ENCODE results near the gene CBLB.
"Not testable (repeated sequence)": the region's sequence is repeated elsewhere in the genome, so short reads cannot be mapped to it uniquely, and the experiment has no call there.

Gene CBLB

DNA sequence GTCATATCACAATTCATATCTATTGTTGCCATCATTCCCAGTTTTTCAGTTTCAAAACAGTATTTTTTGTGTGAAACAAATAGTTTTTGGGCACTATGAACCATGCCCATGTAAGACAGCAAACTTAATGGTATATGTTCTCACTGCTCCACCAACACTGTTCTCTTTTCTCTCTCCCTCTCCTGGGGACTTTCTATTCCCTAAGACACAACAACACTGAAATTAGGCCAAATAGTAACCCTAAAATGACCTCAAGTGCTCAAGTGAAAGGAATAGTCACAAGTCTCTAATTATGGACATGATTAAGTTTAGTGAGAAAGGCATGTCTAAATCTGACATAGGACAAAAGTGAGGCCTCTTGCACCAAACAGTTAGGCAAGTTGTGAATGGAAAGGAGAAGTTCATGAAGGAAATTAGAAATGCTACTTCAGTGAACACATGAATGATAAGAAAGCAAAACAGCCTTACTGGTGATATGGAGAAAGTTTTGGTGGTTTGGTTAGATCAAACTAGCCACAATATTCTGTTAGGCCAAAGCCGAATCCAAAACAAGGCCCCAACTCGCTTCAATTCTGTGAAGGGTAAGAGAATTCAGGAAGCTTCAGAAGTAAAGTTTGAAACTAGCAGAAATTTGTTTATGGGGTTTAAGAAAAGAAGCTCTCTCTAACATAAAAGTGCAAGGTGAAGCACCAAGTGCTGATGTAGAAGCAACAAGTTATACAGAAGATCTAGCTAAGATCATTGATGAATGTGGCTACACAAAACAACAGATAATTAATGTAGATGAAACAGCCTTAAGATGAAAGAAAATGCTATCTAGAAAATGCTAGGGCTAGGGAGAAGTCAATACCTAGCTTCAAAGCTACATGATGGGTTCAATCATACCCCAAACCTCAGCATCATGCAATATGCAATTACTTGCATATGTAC lies 104.2 kb downstream of the CBLB start:
- TF ChIP-seq EZH2phosphoT487 (IDR thresholded peaks at IDR 0.05; ENCODE audit: borderline replicate concordance) = no peak
- TF ChIP-seq, protein P1, sequence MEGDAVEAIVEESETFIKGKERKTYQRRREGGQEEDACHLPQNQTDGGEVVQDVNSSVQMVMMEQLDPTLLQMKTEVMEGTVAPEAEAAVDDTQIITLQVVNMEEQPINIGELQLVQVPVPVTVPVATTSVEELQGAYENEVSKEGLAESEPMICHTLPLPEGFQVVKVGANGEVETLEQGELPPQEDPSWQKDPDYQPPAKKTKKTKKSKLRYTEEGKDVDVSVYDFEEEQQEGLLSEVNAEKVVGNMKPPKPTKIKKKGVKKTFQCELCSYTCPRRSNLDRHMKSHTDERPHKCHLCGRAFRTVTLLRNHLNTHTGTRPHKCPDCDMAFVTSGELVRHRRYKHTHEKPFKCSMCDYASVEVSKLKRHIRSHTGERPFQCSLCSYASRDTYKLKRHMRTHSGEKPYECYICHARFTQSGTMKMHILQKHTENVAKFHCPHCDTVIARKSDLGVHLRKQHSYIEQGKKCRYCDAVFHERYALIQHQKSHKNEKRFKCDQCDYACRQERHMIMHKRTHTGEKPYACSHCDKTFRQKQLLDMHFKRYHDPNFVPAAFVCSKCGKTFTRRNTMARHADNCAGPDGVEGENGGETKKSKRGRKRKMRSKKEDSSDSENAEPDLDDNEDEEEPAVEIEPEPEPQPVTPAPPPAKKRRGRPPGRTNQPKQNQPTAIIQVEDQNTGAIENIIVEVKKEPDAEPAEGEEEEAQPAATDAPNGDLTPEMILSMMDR (conservative IDR thresholded peaks at IDR 0.05; ENCODE audit: low read length) = no peak
- H2AFZ ChIP-seq (ENCODE audit: low read length) = no peak overlapping the region
- H3K4me2 ChIP-seq (ENCODE audit: low read depth, low read length, poor library complexity, severe bottlenecking) = no peak overlapping the region
- H3K9ac ChIP-seq (ENCODE audit: low read depth, low read length, poor library complexity, severe bottlenecking) = no peak overlapping the region
- H3K4me1 ChIP-seq (ENCODE audit: insufficient read depth, low read length, poor library complexity, severe bottlenecking) = peaks cover 3% of the 10 kb centered on the region
- H3K79me2 ChIP-seq (ENCODE audit: insufficient read depth, low read length) = no peaks in the 10 kb centered on the region
- peaks cover 16% of the 10 kb centered on the region; the same call in 1 of the 2 replicates for H3K36me3 ChIP-seq (ENCODE audit: insufficient read depth, low read length)
- H3F3A ChIP-seq (ENCODE audit: low read depth) = no peaks in the 10 kb centered on the region
- H4K20me1 ChIP-seq (ENCODE audit: insufficient read depth, low read length, poor library complexity, severe bottlenecking) = no peaks in the 10 kb centered on the region
- no peaks in the 10 kb centered on the region for H3K27me3 ChIP-seq (ENCODE audit: insufficient read depth, low read length, poor library complexity, severe bottlenecking)
- H3K9me2 ChIP-seq (replicated peaks; ENCODE audit: low read depth, low read length) = no peaks in the 10 kb centered on the region
- peaks cover 9% of the 10 kb centered on the region; the same call in 1 of the 2 replicates for H3K9me3 ChIP-seq (ENCODE audit: insufficient read depth, low read depth, low read length)
- no peak overlapping the region for H3K4me3 ChIP-seq (ENCODE audit: low read length, poor library complexity, severe bottlenecking)

DNA sequence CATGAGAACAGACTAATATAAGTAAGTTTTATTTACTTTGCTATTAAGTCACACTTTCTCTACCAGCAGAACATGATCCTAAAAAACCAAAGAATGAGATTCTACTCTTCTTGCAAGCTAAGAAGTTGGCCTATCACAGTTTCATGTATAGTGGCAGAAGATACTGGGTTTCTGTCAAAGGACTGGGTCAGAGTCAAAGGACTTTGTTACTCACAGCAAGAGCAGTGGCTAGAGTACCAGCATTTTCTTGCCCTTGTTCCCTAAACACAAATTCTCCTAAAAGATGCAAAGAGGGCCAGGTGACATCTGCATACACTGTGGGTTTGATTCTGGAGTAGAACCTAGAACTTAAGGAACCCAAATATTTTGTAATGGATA lies 105.2 kb downstream of the CBLB start:
- Histone ChIP-seq H3K4me3 (ENCODE audit: low read length, poor library complexity, severe bottlenecking) (no peak overlapping the region), H3K4me2 (ENCODE audit: low read depth, low read length, poor library complexity, severe bottlenecking) (no peak overlapping the region), H3K4me1 (ENCODE audit: insufficient read depth, low read length, poor library complexity, severe bottlenecking) (peaks cover 3% of the 10 kb centered on the region), H3K27me3 (ENCODE audit: insufficient read depth, low read length, poor library complexity, severe bottlenecking) (no peaks in the 10 kb centered on the region), H3K79me2 (ENCODE audit: insufficient read depth, low read length) (no peaks in the 10 kb centered on the region), H3K9me2 (replicated peaks; ENCODE audit: low read depth, low read length) (no peaks in the 10 kb centered on the region), H3F3A (ENCODE audit: low read depth) (no peaks in the 10 kb centered on the region), H3K9me3 (ENCODE audit: insufficient read depth, low read depth, low read length) (peaks cover 18% of the 10 kb centered on the region; the same call in 1 of the 2 replicates), H4K20me1 (ENCODE audit: insufficient read depth, low read length, poor library complexity, severe bottlenecking) (no peaks in the 10 kb centered on the region), H2AFZ (ENCODE audit: low read length) (no peak overlapping the region), H3K9ac (ENCODE audit: low read depth, low read length, poor library complexity, severe bottlenecking) (no peak overlapping the region), H3K36me3 (ENCODE audit: insufficient read depth, low read length) (peaks cover 24% of the 10 kb centered on the region; the same call in 1 of the 2 replicates)
- no peak for TF ChIP-seq EZH2phosphoT487 (IDR thresholded peaks at IDR 0.05; ENCODE audit: borderline replicate concordance)
- TF ChIP-seq, protein P1 (conservative IDR thresholded peaks at IDR 0.05; ENCODE audit: low read length) = no peak

DNA sequence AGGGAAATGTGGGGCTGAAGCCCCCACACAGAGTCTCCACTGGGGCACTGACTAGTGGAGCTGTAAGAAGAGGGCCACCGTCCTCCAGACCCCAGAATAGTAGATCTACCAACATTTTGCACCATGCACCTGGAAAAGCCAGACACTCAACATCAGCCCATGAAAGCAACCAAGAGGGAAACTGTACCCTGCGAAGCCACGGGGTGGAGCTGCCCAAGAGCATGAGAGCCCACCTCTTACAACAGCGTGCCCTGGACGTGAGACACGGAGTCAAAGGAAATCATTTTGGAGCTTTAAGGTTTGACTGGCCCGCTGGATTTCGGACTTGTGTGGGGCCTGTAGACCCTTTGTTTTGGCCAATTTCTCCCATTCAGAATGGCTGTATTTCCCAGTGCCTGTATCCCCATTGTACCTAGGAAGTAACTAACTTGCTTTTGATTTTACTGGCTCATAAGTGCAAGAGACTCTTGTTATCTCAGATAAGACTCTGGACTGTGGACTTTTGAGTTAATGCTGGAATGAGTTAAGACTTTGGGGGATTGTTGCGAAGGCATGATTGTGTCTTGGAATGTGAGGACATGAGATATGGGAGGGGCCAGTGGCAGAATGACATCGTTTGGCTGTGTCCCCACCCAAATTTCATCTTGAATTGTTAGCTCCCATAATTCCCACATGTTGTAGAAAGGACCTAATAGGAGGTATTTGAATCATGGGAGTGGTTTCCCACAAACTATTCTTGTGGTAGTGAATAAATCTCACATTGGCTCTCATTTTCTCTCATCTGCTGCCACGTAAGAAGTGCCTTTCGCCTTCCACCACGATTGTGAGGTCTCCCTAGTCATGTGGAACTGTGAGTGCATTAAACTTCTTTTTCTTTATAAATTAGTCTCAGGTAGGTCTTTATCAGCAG lies 105.8 kb downstream of the CBLB start:
- TF ChIP-seq EZH2phosphoT487 (IDR thresholded peaks at IDR 0.05; ENCODE audit: borderline replicate concordance) = no peak
- TF ChIP-seq, protein P1 (conservative IDR thresholded peaks at IDR 0.05; ENCODE audit: low read length) = no peak
- Histone ChIP-seq H2AFZ (ENCODE audit: low read length) (no peak overlapping the region), H3K36me3 (ENCODE audit: insufficient read depth, low read length) (peaks cover 30% of the 10 kb centered on the region), H3K4me2 (ENCODE audit: low read depth, low read length, poor library complexity, severe bottlenecking) (no peak overlapping the region), H3K27me3 (ENCODE audit: insufficient read depth, low read length, poor library complexity, severe bottlenecking) (no peaks in the 10 kb centered on the region), H3F3A (ENCODE audit: low read depth) (no peaks in the 10 kb centered on the region), H3K9me2 (replicated peaks; ENCODE audit: low read depth, low read length) (no peaks in the 10 kb centered on the region), H3K9me3 (ENCODE audit: insufficient read depth, low read depth, low read length) (peaks cover 22% of the 10 kb centered on the region; the same call in 1 of the 2 replicates), H4K20me1 (ENCODE audit: insufficient read depth, low read length, poor library complexity, severe bottlenecking) (no peaks in the 10 kb centered on the region), H3K4me3 (ENCODE audit: low read length, poor library complexity, severe bottlenecking) (no peak overlapping the region), H3K9ac (ENCODE audit: low read depth, low read length, poor library complexity, severe bottlenecking) (no peak overlapping the region), H3K4me1 (ENCODE audit: insufficient read depth, low read length, poor library complexity, severe bottlenecking) (peaks cover 3% of the 10 kb centered on the region), H3K79me2 (ENCODE audit: insufficient read depth, low read length) (no peaks in the 10 kb centered on the region)

DNA sequence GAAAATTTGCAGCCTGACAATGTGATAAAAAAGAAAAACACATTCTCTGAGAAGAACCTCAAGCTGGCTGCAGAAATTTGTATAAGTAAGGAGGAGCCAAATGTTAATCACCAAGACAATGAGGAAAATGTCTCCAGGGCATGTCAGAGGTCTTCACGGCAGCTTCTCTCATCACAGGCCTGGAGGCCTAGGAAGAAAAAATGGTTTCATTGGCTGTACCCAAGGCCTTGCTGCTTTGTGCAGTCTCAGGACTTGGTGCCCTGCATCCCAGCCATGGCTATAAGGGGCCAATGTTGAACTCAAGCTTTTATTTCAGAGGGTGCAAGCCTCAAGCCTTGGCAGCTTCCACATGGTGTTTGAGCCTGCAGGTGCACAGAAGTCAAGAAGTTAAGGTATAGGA lies 106.6 kb downstream of the CBLB start:
- not testable (repeated sequence) for H3K9ac ChIP-seq (ENCODE audit: low read depth, low read length, poor library complexity, severe bottlenecking); H3K9me2 ChIP-seq (replicated peaks; ENCODE audit: low read depth, low read length); H3K27me3 ChIP-seq (ENCODE audit: insufficient read depth, low read length, poor library complexity, severe bottlenecking); H4K20me1 ChIP-seq (ENCODE audit: insufficient read depth, low read length, poor library complexity, severe bottlenecking); H3K4me3 ChIP-seq (ENCODE audit: low read length, poor library complexity, severe bottlenecking); H3K79me2 ChIP-seq (ENCODE audit: insufficient read depth, low read length); H3K4me1 ChIP-seq (ENCODE audit: insufficient read depth, low read length, poor library complexity, severe bottlenecking); H3F3A ChIP-seq (ENCODE audit: low read depth); H2AFZ ChIP-seq (ENCODE audit: low read length); H3K4me2 ChIP-seq (ENCODE audit: low read depth, low read length, poor library complexity, severe bottlenecking)
- Histone ChIP-seq H3K36me3 (ENCODE audit: insufficient read depth, low read length) (peaks cover 32% of the 10 kb centered on the region), H3K9me3 (ENCODE audit: insufficient read depth, low read depth, low read length) (peaks cover 22% of the 10 kb centered on the region; the same call in 1 of the 2 replicates)
